Measurements from ENCODE around the gene STAM2.

The STAM2 gene

DNA sequence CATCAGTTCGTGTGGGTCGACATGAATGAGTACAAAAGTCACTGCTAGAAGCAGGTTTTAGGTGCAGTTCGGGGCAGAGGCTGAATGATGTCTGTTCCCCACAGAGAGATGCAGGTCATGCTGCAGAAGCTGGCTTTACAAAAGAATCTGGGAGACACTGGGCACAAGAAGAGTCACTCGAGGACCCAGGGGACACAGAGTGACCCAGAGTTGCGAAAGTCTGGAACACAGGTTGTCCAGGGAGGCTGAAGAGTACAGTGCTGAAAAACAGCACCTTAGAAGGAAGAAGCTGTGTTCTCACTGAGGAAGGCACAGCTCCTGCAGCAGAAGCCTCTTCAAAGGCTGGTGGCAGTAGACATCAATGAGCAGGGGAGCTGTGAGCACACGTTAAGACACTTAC is 91.5 kb downstream of the STAM2 start:
- no peak for DNase-seq (ENCODE audit: low read depth, low spot score)
- Histone ChIP-seq H3K9me3 (ENCODE audit: low read depth, low read length) (no peaks in the 10 kb centered on the region), H3K9ac (ENCODE audit: insufficient read length) (no peak overlapping the region), H3K4me3 (no peak overlapping the region), H3K36me3 (ENCODE audit: insufficient read depth, low read length) (no peaks in the 10 kb centered on the region), H3K27ac (no peak overlapping the region)
- TF ChIP-seq POLR2AphosphoS5 (IDR thresholded peaks at IDR 0.05; ENCODE audit: borderline replicate concordance, low read depth, low read length) = no peak
- no peak for TF ChIP-seq EZH2 (IDR thresholded peaks at IDR 0.05)
- no peak for TF ChIP-seq FOXP2 (optimal IDR thresholded peaks at IDR 0.05; ENCODE audit: control extremely low read depth, extremely low read length, insufficient read depth)

DNA sequence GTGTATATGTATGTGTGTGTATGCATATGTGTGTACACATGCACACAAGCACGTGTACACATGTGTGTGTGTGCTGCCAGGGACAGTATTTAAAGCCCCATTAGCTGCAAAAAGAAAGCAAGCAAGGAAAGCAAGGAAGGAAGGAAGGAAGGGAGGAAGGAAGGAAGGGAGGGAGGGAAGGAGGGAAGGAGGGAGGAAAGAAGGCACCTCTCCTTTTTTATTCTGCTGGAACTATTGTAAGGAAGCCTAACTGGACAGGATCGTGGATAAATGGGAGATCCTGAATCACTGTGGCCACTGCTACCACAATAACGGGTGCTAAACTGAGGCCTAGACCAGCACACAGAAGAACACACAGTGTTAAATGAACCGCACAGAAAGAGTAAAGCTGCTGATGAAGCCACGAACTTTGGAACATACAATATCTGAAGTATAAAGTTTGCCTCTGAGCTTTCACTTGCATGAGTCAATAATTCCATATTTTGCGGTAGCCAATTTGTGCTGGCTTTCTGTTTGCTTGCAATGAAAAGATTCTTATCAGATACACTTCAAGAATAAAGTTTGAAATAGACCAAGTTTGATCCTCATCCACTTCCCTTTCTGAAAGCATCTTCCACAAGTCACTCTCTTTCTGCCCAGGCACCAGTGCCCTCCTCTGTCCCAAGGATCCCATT is 92.2 kb downstream of the STAM2 start:
- H3K36me3 ChIP-seq (ENCODE audit: insufficient read depth, low read length) = no peaks in the 10 kb centered on the region
- TF ChIP-seq EZH2 (IDR thresholded peaks at IDR 0.05) (no peak), FOXP2 (optimal IDR thresholded peaks at IDR 0.05; ENCODE audit: control extremely low read depth, extremely low read length, insufficient read depth) (no peak), POLR2AphosphoS5 (IDR thresholded peaks at IDR 0.05; ENCODE audit: borderline replicate concordance, low read depth, low read length) (no peak)
- H3K9ac ChIP-seq (ENCODE audit: insufficient read length) = no peak overlapping the region
- no peak for DNase-seq (ENCODE audit: low read depth, low spot score)
- no peak overlapping the region for H3K4me3 ChIP-seq
- H3K9me3 ChIP-seq (ENCODE audit: low read depth, low read length) = no peaks in the 10 kb centered on the region
- H3K27ac ChIP-seq = no peak overlapping the region

DNA sequence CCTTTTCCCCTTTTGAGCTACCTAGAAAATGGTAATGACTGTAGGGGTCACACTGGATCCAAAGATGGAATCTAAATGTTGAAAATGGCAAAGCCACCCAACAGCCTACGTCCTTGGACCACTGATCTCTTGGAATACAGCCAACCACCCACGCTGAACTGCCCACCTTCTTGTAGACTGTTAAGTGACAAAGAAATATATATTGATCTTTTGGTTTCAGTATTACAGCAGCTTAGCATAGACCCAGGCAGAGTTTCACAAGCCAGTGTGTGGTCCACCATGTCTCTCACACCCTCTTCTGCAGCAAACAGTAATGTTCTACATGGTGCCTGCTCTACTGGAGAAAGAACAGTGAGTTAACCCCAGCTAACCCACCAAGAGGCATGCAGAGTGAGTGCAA is 96.9 kb downstream of the STAM2 start:
- no peak overlapping the region for H3K9ac ChIP-seq (ENCODE audit: insufficient read length)
- no peak overlapping the region for H3K27ac ChIP-seq
- TF ChIP-seq EZH2 (IDR thresholded peaks at IDR 0.05) = no peak
- no peak for TF ChIP-seq POLR2AphosphoS5 (IDR thresholded peaks at IDR 0.05; ENCODE audit: borderline replicate concordance, low read depth, low read length)
- no peak for TF ChIP-seq FOXP2 (optimal IDR thresholded peaks at IDR 0.05; ENCODE audit: control extremely low read depth, extremely low read length, insufficient read depth)

DNA sequence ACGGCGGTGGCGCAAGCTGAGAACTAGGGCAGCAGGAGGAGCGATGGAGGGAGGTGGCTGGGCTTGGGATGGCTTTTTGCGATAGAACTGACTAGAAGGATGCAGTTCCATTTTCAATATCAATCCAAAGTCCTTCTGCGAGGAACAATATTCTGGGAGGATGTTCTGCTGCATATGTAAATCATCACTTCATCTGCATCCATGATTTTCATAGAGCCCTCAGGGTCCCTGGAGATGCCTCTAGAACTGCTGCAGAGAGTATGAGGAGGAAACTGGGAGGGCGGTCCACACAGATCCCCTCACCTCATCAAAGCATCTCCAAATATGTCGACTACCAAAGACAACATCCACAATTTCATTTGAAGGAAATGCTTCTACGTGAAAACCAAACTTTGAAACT is 97.5 kb downstream of the STAM2 start:
- no peaks in the 10 kb centered on the region for H3K36me3 ChIP-seq (ENCODE audit: insufficient read depth, low read length)
- H3K27ac ChIP-seq = no peak overlapping the region
- H3K4me3 ChIP-seq = no peak overlapping the region
- H3K9me3 ChIP-seq (ENCODE audit: low read depth, low read length) = no peaks in the 10 kb centered on the region
- DNase-seq (ENCODE audit: low read depth, low spot score) = no peak
- TF ChIP-seq FOXP2 (optimal IDR thresholded peaks at IDR 0.05; ENCODE audit: control extremely low read depth, extremely low read length, insufficient read depth) (no peak), POLR2AphosphoS5 (IDR thresholded peaks at IDR 0.05; ENCODE audit: borderline replicate concordance, low read depth, low read length) (no peak), EZH2 (IDR thresholded peaks at IDR 0.05) (no peak)
- H3K9ac ChIP-seq (ENCODE audit: insufficient read length) = no peak overlapping the region

More for the DNA sequence above, 96.9 kb downstream of the STAM2 start:
- Histone ChIP-seq H3K9me3 (ENCODE audit: low read depth, low read length) (no peaks in the 10 kb centered on the region), H3K4me3 (no peak overlapping the region), H3K36me3 (ENCODE audit: insufficient read depth, low read length) (no peaks in the 10 kb centered on the region)
- DNase-seq (ENCODE audit: low read depth, low spot score) = no peak

DNA sequence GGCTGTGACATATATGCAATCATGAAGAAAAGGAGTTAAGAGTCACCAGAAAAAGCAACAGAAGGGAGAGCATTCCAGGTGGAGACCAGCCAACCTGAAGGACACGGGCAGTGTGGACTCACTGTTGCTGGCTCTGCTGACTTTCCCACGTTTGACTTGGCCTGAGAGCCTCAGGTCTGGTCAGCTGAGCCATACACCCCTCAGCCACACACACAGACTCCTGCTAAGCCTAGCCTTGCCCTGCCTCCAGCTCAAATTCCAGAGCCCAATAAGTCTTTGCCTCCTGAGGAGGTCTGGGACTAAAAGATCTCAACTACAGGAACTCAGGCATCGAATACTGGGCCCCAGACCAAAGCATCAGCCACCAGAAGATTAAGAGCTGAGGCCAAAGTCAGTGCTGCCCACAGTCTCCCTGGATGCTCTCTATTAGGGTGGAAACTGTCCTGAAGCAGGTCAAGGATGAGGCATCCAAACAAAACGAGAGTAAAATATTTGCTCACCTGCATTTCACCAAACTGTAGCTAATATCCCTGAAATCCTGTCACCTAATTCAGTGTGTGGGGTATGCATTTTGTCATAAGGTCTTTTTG is 100.0 kb downstream of the STAM2 start:
- TF ChIP-seq FOXP2 (optimal IDR thresholded peaks at IDR 0.05; ENCODE audit: control extremely low read depth, extremely low read length, insufficient read depth) (no peak), POLR2AphosphoS5 (IDR thresholded peaks at IDR 0.05; ENCODE audit: borderline replicate concordance, low read depth, low read length) (no peak), EZH2 (IDR thresholded peaks at IDR 0.05) (no peak)
- Histone ChIP-seq H3K27ac (no peak overlapping the region), H3K9me3 (ENCODE audit: low read depth, low read length) (no peaks in the 10 kb centered on the region), H3K4me3 (no peak overlapping the region), H3K9ac (ENCODE audit: insufficient read length) (no peak overlapping the region), H3K36me3 (ENCODE audit: insufficient read depth, low read length) (no peaks in the 10 kb centered on the region)
- no peak for DNase-seq (ENCODE audit: low read depth, low spot score)

DNA sequence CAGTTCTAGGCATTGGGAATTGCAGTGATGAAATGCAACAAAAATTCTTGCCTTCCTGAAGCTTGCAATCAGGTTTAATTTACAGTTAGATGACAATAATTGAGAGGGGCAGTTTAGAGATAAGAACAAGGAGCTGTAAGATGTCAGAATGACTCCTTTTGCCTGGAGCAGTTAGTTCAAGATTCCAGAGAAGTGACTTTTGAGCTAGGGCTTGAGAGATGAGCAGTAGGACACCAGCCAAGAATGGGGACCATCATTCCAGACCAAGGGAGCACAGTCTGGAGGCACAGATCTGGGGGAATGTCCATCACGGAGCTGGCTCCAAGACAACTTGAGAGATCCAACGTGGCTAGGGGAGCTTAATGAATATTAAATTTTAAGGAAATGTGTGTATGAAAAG is 103.6 kb downstream of the STAM2 start:
- no peak for DNase-seq (ENCODE audit: low read depth, low spot score)
- TF ChIP-seq POLR2AphosphoS5 (IDR thresholded peaks at IDR 0.05; ENCODE audit: borderline replicate concordance, low read depth, low read length) = no peak
- Histone ChIP-seq H3K36me3 (ENCODE audit: insufficient read depth, low read length) (no peaks in the 10 kb centered on the region), H3K9me3 (ENCODE audit: low read depth, low read length) (no peaks in the 10 kb centered on the region), H3K4me3 (no peak overlapping the region), H3K9ac (ENCODE audit: insufficient read length) (no peak overlapping the region), H3K27ac (no peak overlapping the region)

DNA sequence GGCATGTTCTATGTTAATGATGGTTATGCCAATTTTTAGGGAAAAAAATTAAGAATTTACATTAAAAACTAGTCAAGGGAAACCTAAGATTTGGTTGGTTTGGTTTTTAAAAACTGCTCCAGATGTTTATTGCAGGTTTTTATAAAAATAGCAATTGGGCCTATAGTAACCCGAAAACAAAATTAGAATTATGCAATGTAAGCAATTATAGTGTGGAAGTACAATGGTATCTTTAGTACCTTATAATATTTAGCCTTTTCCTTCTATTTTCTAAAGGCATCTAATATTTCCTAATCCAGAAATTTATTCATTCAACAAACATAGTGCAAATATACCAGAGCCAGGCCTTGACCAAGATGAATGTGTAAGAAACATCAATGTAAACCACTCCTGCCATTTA is 104.0 kb downstream of the STAM2 start:
- no peak for DNase-seq (ENCODE audit: low read depth, low spot score)
- Histone ChIP-seq H3K4me3 (no peak overlapping the region), H3K36me3 (ENCODE audit: insufficient read depth, low read length) (no peaks in the 10 kb centered on the region), H3K9me3 (ENCODE audit: low read depth, low read length) (no peaks in the 10 kb centered on the region), H3K27ac (no peak overlapping the region), H3K9ac (ENCODE audit: insufficient read length) (no peak overlapping the region)
- TF ChIP-seq EZH2 (IDR thresholded peaks at IDR 0.05) (no peak), FOXP2 (optimal IDR thresholded peaks at IDR 0.05; ENCODE audit: control extremely low read depth, extremely low read length, insufficient read depth) (no peak), POLR2AphosphoS5 (IDR thresholded peaks at IDR 0.05; ENCODE audit: borderline replicate concordance, low read depth, low read length) (no peak)

DNA sequence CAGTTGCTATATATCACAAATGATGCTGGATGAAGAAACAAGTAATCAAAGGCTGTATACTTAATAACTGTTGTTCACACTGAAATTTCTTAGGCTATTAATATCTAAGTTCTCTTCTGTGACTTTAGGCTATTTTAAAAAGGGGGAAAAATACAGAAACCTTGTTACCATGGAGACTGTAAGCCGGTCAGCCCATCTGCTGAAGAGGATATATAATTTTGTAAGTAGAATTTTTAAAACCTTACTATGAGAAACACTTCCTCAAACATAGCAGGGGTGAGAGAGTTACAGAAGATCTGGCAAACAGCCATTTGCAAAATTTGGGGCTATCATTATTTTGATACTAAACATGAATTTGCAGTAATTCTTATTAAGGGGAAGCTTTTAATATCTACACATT is 104.5 kb downstream of the STAM2 start:
- DNase-seq (ENCODE audit: low read depth, low spot score) = no peak
- H3K4me3 ChIP-seq = no peak overlapping the region
- H3K9ac ChIP-seq (ENCODE audit: insufficient read length) = no peak overlapping the region
- H3K27ac ChIP-seq = no peak overlapping the region
- H3K9me3 ChIP-seq (ENCODE audit: low read depth, low read length) = no peaks in the 10 kb centered on the region
- TF ChIP-seq EZH2 (IDR thresholded peaks at IDR 0.05) = no peak
- TF ChIP-seq POLR2AphosphoS5 (IDR thresholded peaks at IDR 0.05; ENCODE audit: borderline replicate concordance, low read depth, low read length) = no peak
- TF ChIP-seq FOXP2 (optimal IDR thresholded peaks at IDR 0.05; ENCODE audit: control extremely low read depth, extremely low read length, insufficient read depth) = no peak
- no peaks in the 10 kb centered on the region for H3K36me3 ChIP-seq (ENCODE audit: insufficient read depth, low read length)

DNA sequence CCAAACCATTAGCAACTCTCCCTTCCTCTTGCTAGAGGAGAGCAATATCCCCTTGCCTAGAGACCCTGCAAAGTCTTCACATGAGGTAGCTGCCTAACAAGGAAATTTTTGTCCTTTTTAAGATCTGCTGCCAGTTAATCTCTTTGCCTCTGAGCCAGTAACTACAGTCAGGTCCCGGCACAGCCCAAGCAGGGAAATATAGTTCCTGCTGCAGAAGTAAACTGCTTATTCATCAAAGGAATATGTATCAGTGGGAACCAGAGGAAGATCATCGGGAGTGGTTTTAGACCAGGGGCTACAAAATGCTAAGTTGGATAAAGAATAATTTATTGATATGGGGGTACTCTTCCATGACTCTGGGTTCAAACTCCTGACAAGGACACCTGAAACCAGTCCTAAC is 107.3 kb downstream of the STAM2 start:
- no peak for DNase-seq (ENCODE audit: low read depth, low spot score)
- Histone ChIP-seq H3K9ac (ENCODE audit: insufficient read length) (no peak overlapping the region), H3K36me3 (ENCODE audit: insufficient read depth, low read length) (no peaks in the 10 kb centered on the region), H3K9me3 (ENCODE audit: low read depth, low read length) (no peaks in the 10 kb centered on the region), H3K4me3 (no peak overlapping the region), H3K27ac (no peak overlapping the region)
- TF ChIP-seq POLR2AphosphoS5 (IDR thresholded peaks at IDR 0.05; ENCODE audit: borderline replicate concordance, low read depth, low read length) (no peak), FOXP2 (optimal IDR thresholded peaks at IDR 0.05; ENCODE audit: control extremely low read depth, extremely low read length, insufficient read depth) (no peak), EZH2 (IDR thresholded peaks at IDR 0.05) (no peak)

Data from SK-N-MC (cell line).